ENCODE results near the gene MAGEA10.

MAGEA10 gene

DNA sequence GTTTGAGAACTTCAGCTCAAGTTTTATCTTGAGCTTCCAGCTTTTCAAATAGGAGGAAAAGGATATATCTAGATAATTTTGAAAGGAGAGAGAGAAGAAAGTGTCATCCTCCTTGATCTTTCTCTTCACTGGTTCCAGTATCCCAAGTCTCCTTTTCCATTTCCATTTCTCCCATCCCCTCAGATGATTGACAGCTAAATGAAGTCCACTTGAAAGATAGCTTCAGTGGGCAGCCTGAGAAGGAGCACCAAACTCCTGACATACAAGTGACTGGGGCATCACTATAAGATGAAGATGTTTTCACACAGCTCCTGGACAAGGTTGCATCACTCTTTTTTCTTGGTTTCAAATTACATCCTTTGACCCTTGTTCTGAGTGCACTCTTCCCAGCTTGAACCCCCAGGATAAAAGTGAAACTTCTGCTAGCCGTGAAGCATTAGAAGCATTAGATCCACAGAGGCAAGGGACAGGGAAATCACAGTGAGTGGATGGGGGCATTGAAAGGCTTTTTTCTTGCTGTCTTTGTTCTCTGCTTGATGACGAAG, 17.5 kb upstream of the MAGEA10 start:
- no peak overlapping the region for H3K27ac ChIP-seq
- TF ChIP-seq, protein P1, sequence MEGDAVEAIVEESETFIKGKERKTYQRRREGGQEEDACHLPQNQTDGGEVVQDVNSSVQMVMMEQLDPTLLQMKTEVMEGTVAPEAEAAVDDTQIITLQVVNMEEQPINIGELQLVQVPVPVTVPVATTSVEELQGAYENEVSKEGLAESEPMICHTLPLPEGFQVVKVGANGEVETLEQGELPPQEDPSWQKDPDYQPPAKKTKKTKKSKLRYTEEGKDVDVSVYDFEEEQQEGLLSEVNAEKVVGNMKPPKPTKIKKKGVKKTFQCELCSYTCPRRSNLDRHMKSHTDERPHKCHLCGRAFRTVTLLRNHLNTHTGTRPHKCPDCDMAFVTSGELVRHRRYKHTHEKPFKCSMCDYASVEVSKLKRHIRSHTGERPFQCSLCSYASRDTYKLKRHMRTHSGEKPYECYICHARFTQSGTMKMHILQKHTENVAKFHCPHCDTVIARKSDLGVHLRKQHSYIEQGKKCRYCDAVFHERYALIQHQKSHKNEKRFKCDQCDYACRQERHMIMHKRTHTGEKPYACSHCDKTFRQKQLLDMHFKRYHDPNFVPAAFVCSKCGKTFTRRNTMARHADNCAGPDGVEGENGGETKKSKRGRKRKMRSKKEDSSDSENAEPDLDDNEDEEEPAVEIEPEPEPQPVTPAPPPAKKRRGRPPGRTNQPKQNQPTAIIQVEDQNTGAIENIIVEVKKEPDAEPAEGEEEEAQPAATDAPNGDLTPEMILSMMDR (conservative IDR thresholded peaks at IDR 0.05): no peak
- no peak for TF ChIP-seq ZFX (IDR thresholded peaks at IDR 0.05)

DNA sequence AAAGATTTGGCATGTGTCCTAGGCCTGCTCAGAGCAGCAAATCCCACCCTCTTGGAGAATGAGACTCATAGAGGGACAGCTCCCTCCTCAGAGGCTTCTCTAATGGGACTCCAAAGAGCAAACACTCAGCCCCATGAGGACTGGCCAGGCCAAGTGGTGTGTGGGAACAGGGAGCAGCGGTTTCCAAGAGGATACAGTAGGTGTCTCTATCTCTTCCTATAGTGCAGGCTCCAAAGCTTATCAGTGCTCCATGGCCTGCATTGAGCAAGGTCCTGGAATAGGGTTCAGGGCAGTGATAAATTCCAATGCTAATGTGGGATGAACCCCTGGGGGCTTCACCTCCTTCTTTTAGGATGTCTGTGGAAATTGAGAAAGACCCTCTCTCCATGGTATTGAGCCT, 15.7 kb upstream of the MAGEA10 start:
- TF ChIP-seq, protein P1 (conservative IDR thresholded peaks at IDR 0.05): no peak
- no peak for TF ChIP-seq ZFX (IDR thresholded peaks at IDR 0.05)
- H3K27ac ChIP-seq: no peak overlapping the region

DNA sequence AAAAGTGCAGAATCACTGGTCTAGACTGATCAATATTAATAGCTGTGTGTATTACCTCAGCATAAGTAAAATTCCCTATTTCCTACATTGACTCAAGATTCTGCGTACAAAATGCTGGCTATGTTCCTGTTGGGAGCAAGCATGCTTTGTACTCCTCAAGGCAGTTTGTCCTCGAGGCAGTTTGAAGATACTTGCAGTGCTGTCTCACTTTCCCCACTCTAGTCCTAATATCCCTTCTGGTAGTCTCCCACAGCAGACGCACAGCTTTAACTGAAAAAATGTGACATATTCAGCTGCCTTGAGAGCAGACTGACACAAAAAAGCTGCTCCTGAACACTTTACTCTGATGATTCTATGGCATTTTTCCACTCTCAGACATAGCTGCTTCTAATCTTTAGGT, 12.9 kb upstream of the MAGEA10 start:
- TF ChIP-seq, protein P1 (conservative IDR thresholded peaks at IDR 0.05): no peak
- no peak for TF ChIP-seq ZFX (IDR thresholded peaks at IDR 0.05)
- no peak overlapping the region for H3K27ac ChIP-seq

DNA sequence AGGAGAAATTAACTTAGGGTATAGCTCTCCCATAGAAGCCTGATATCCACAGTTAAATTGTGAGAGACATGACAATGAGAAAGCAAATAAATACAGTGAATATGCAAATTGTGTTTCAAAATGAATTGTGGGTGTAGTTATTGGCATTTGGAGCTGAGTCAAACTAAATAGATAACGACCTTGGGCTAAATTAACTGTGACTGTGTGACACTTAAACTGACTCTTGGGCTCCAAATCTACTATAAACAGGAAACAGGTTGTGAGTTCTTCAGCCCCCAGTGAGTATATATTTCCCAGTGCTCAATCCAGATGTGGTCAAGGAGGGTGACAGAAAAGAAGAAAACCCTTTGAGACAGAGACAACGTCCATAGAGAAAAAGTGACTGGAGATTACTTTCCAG, 11.3 kb upstream of the MAGEA10 start:
- H3K27ac ChIP-seq: no peak overlapping the region
- TF ChIP-seq, protein P1 (conservative IDR thresholded peaks at IDR 0.05): no peak
- TF ChIP-seq ZFX (IDR thresholded peaks at IDR 0.05): no peak

DNA sequence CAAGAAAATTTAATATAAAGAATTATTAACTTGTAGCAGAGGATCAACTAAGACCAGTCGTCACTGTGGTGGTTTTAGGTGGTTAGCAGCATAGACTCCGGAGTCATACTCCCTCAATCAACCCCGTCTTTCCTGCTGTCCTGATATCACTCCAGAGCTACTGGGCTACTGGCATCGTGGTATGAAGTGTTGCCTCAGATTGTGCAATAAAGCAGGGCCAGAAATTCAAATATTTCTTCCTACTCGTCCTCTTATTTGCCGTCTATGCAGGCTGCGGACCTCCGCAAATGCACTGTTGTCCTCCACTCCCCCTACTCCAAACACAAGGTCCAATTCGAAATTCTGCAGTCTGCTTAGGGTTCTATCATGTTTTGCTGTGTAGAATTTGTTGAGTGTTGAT, 1.2 kb upstream of the MAGEA10 start:
- H3K27ac ChIP-seq: no peak overlapping the region

DNA sequence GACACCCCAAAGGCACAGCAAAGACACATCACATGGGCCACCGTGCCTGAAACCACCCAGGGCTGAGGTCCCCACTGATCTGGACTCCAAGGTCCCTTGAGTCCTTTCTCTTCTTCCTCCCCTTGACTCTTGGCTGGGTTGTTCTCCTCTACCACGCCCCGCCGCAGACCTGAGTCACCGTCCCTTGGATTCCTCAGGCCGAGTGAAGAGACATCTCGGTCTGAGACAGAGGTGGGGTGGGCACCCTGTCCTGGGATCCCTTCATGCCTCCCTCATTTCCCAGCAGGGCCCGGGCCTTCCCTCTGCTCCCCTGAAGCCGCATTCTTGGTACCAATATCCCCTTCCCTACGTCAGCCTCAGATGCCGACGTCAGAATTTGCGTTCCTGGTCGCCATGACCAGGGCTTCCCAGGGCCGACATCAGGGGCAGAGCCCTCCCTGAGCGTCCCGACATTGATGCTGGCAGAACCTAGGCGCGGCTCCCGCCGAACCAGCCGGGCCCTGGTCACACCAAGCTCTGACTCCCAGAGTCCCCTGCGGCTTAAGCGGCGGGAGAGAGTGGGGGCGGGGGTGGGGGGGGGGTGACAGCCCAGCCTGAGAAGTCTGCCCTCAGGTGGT, 498 bp downstream of the MAGEA10 start:
- no peak overlapping the region for H3K27ac ChIP-seq
- TF ChIP-seq, protein P1 (conservative IDR thresholded peaks at IDR 0.05): no peak
- no peak for TF ChIP-seq ZFX (IDR thresholded peaks at IDR 0.05)

More for the DNA sequence above, 1.2 kb upstream of the MAGEA10 start:
- TF ChIP-seq ZFX (IDR thresholded peaks at IDR 0.05): no peak
- TF ChIP-seq, protein P1 (conservative IDR thresholded peaks at IDR 0.05): no peak

DNA sequence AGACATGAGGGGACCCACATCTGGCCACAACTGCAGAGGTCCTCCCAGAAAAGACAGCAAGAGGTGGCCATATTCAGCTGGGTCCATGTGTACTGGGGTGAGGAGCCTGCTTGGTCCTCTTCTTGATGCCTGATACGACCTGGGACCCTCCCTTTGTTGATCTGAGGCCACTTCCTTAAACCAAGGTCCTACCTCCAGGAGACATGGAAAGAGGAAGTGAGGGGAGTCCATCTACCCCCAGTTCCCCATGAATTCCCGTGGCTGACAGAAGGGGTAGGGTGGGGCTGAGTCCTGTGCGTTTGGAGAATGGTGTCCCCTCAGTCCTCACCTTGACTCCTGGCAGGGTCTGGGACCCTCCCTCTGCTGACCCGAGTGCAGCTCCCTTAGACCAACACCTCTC, 2.1 kb downstream of the MAGEA10 start:
- TF ChIP-seq ZFX (IDR thresholded peaks at IDR 0.05): no peak
- TF ChIP-seq, protein P1 (conservative IDR thresholded peaks at IDR 0.05): no peak

More for the DNA sequence above, 2.1 kb downstream of the MAGEA10 start:
- H3K27ac ChIP-seq: no peak overlapping the region
